ENCODE data around the gene PNPLA6.

DNA sequence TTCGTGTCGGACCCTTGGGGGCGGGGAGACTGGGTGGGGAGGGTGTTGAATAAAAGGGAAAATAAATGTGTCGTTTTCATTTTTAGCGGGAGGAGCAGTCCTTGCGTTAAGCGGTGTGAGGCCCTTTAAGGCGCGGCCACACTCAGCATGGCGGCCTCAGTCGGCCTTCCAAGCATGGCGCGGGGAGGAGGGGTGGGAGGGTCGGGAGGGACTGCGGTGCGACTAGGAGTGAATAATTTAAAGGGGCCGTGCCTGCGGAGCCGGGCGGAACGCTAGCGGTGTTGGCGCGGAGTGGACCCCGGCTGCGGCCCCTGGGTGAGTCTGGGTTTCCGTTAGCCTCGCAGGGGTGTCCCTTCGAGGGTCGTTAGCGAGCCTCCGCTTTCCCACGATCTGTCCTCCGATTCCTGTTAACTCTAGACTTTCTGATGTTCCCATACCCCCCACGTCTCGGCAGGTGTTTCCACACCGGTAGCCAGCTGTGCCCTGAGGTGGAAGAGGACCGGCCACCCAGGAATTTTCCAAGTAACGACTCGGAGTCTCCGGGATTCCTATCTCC, 1.5 kb upstream of the PNPLA6 start:
- TF ChIP-seq, protein P1, sequence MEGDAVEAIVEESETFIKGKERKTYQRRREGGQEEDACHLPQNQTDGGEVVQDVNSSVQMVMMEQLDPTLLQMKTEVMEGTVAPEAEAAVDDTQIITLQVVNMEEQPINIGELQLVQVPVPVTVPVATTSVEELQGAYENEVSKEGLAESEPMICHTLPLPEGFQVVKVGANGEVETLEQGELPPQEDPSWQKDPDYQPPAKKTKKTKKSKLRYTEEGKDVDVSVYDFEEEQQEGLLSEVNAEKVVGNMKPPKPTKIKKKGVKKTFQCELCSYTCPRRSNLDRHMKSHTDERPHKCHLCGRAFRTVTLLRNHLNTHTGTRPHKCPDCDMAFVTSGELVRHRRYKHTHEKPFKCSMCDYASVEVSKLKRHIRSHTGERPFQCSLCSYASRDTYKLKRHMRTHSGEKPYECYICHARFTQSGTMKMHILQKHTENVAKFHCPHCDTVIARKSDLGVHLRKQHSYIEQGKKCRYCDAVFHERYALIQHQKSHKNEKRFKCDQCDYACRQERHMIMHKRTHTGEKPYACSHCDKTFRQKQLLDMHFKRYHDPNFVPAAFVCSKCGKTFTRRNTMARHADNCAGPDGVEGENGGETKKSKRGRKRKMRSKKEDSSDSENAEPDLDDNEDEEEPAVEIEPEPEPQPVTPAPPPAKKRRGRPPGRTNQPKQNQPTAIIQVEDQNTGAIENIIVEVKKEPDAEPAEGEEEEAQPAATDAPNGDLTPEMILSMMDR (optimal IDR thresholded peaks at IDR 0.05 in 1 of 3, IDR thresholded peaks at IDR 0.05 in 1 of 3, conservative IDR thresholded peaks at IDR 0.05 in 1 of 3; ENCODE audit: extremely low read depth in 1 of 3, insufficient read depth in 2 of 3, low read length in 3 of 3): no peak
- TF ChIP-seq EZH2 (IDR thresholded peaks at IDR 0.05; ENCODE audit: low read length): no peak

All from keratinocyte (primary cell).